ENCODE data around the gene LYPLA2.
A peak's percentile ranks its signal among the peaks of the same experiment; 100 is the strongest.
"Not testable (repeated sequence)": the region's sequence is repeated elsewhere in the genome, so short reads cannot be mapped to it uniquely, and the experiment has no call there.

The LYPLA2 gene

GRCh38 chr1:23823767-23824166 lies 32.8 kb downstream of the LYPLA2 start:
- no peaks in the 10 kb centered on the region for H3K27me3 ChIP-seq (ENCODE audit: insufficient read depth, low read depth)
- H4K20me1 ChIP-seq (ENCODE audit: insufficient read depth): no peaks in the 10 kb centered on the region
- no peak overlapping the region for H3K4me2 ChIP-seq
- H3K27ac ChIP-seq: no peak overlapping the region
- H3K79me2 ChIP-seq (ENCODE audit: insufficient read depth, low read depth): no peaks in the 10 kb centered on the region
- no peak for TF ChIP-seq CTCF (conservative IDR thresholded peaks at IDR 0.05; ENCODE audit: low read depth, low read length)
- no peak overlapping the region for H3K4me3 ChIP-seq (IDR thresholded peaks at IDR 0.05; ENCODE audit: insufficient read depth, low read depth, low read length)
- no peak overlapping the region for H2AFZ ChIP-seq (ENCODE audit: low read depth)
- H3K36me3 ChIP-seq (ENCODE audit: insufficient read depth): no peaks in the 10 kb centered on the region
- H3K4me1 ChIP-seq (ENCODE audit: low read depth, poor library complexity, severe bottlenecking): peaks cover 12% of the 10 kb centered on the region
- H3K9ac ChIP-seq: no peak overlapping the region

GRCh38 chr1:23824711-23825075 lies 33.7 kb downstream of the LYPLA2 start:
- Histone ChIP-seq H3K79me2 (ENCODE audit: insufficient read depth, low read depth) (no peaks in the 10 kb centered on the region), H3K4me2 (peak overlapping the region; percentile 91), H3K27ac (no peak overlapping the region), H3K9ac (peak overlapping the region; percentile 79), H2AFZ (ENCODE audit: low read depth) (peak overlapping the region; percentile 92), H3K36me3 (ENCODE audit: insufficient read depth) (no peaks in the 10 kb centered on the region), H3K27me3 (ENCODE audit: insufficient read depth, low read depth) (no peaks in the 10 kb centered on the region), H3K4me1 (ENCODE audit: low read depth, poor library complexity, severe bottlenecking) (peaks cover 12% of the 10 kb centered on the region), H3K4me3 (IDR thresholded peaks at IDR 0.05; ENCODE audit: insufficient read depth, low read depth, low read length) (peak overlapping the region; percentile 94), H4K20me1 (ENCODE audit: insufficient read depth) (no peaks in the 10 kb centered on the region)
- TF ChIP-seq CTCF (conservative IDR thresholded peaks at IDR 0.05; ENCODE audit: low read depth, low read length): no peak

GRCh38 chr1:23825076-23825761 lies 34.3 kb downstream of the LYPLA2 start, which contains the start of gene HMGCL:
Gene HMGCL, minus strand, starts transcription at chr1:23825429. Its CDS starts 14 bp downstream, at chr1:23825415.
- Histone ChIP-seq H2AFZ (ENCODE audit: low read depth) (peak within 1 kb of the TSS; percentile 92), H3K27ac (no peak within 1 kb of the TSS), H3K9ac (peak within 1 kb of the TSS; percentile 79), H3K36me3 (ENCODE audit: insufficient read depth) (no peaks in the 10 kb centered on the region), H4K20me1 (ENCODE audit: insufficient read depth) (no peaks in the 10 kb centered on the region), H3K4me3 (IDR thresholded peaks at IDR 0.05; ENCODE audit: insufficient read depth, low read depth, low read length) (peak within 1 kb of the TSS; percentile 94), H3K4me2 (peak within 1 kb of the TSS; percentile 91), H3K4me1 (ENCODE audit: low read depth, poor library complexity, severe bottlenecking) (peaks cover 12% of the 10 kb centered on the region), H3K27me3 (ENCODE audit: insufficient read depth, low read depth) (no peaks in the 10 kb centered on the region), H3K79me2 (ENCODE audit: insufficient read depth, low read depth) (no peaks in the 10 kb centered on the region)
- no peak for TF ChIP-seq CTCF (conservative IDR thresholded peaks at IDR 0.05; ENCODE audit: low read depth, low read length)

DNA sequence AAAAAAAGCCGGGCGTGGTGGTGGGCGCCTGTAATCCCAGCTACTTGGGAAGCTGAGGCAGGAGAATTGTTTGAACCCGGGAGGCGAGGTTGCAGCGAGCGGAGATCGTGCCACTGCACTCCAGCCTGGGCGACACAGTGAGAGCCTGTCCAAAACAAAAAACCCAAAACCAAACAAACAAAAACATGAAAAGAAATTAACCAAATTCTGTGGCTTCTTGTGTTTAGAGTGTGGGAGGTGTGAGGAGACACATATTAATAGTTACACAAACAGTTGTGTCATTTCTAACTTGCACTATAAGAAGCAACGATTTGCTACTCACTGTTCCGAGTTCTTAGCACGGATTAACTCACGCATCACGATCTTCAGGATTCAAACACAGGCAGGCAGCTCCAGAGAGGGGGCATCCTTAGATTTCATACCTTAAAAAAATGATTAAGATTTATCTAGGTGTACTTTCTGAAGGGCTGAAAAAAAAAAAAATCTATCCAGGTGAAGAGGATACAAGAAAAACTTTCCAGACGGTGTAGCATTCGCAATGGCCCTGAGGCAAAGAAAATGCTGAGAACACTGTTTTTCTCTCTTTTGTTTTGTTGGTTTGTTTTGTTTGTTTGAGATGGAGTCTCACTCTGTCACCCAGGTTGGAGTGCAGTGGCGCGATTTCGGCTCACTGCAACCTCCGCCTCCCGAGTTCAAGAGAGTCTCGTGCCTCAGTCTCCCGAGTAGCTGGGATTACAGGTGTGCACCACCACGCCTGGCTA lies 35.0 kb downstream of the LYPLA2 start:
- Histone ChIP-seq H3K4me3 (IDR thresholded peaks at IDR 0.05; ENCODE audit: insufficient read depth, low read depth, low read length) (no peak overlapping the region), H4K20me1 (ENCODE audit: insufficient read depth) (no peaks in the 10 kb centered on the region), H3K4me2 (peak overlapping the region; percentile 91), H3K9ac (peak overlapping the region; percentile 79; the same call in 1 of the 2 replicates), H3K4me1 (ENCODE audit: low read depth, poor library complexity, severe bottlenecking) (peaks cover 12% of the 10 kb centered on the region), H3K27me3 (ENCODE audit: insufficient read depth, low read depth) (no peaks in the 10 kb centered on the region), H2AFZ (ENCODE audit: low read depth) (peak overlapping the region; percentile 92), H3K36me3 (ENCODE audit: insufficient read depth) (no peaks in the 10 kb centered on the region), H3K27ac (no peak overlapping the region), H3K79me2 (ENCODE audit: insufficient read depth, low read depth) (no peaks in the 10 kb centered on the region)
- TF ChIP-seq CTCF (conservative IDR thresholded peaks at IDR 0.05; ENCODE audit: low read depth, low read length): no peak

DNA sequence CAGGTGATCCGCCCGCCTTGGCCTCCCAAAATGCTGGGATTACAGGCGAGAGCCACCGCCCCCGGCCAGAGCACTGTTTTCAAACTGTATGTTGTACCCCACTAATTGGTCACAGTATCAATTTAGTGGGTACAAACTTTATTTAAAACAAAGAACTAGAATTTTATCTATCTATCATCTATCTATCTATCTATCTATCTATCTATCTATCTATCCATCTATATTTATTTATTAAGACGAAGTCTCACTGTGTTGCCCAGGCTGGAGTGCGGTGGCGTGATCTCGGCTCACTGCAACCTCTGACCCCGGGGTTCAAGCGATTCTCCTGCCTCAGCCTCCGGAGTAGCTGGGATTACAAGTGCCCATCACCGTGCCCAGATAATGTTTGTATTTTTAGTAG lies 35.6 kb downstream of the LYPLA2 start:
- H4K20me1 ChIP-seq (ENCODE audit: insufficient read depth); H3K4me3 ChIP-seq (IDR thresholded peaks at IDR 0.05; ENCODE audit: insufficient read depth, low read depth, low read length); H3K79me2 ChIP-seq (ENCODE audit: insufficient read depth, low read depth); H3K27me3 ChIP-seq (ENCODE audit: insufficient read depth, low read depth); H3K27ac ChIP-seq; H3K36me3 ChIP-seq (ENCODE audit: insufficient read depth); H3K9ac ChIP-seq: not testable (repeated sequence)
- peak overlapping the region; percentile 91; the same call in 1 of the 2 replicates for H3K4me2 ChIP-seq
- peak overlapping the region; percentile 92; the same call in 1 of the 2 replicates for H2AFZ ChIP-seq (ENCODE audit: low read depth)
- H3K4me1 ChIP-seq (ENCODE audit: low read depth, poor library complexity, severe bottlenecking): peaks cover 12% of the 10 kb centered on the region

Measured in KMS-11 (cell line).